GM21576 (cell line): ENCODE measurements around the gene PGBD5.

Source experiments
- ATAC-seq: cut with Tn5 transposase; IDR thresholded peaks from one replicate; pipeline ENCODE4 v1.9.1; 2021; ENCODE audit warnings: mild to moderate bottlenecking, moderate library complexity; ENCODE audit not compliant: unreplicated experiment

Gene PGBD5

DNA sequence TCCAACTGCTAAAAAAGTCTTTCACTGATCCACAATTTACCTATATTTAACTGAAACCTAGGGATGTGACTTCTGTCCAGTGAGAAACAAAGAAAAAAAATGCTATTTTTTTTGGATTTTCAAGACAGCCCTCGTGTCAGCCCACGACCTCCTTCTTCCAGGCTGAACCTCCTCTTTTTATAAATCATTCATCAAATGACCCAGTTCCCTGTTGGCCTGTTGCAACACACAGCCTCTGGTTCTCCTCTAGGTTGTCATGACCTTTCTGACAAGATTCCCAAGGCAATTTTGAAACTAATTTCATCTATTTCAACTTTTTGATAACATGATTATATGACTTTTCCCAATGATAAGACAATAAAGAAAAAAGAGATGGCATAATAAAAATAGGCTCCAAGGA, 74.6 kb downstream of the PGBD5 start:
- ATAC-seq: no peak

DNA sequence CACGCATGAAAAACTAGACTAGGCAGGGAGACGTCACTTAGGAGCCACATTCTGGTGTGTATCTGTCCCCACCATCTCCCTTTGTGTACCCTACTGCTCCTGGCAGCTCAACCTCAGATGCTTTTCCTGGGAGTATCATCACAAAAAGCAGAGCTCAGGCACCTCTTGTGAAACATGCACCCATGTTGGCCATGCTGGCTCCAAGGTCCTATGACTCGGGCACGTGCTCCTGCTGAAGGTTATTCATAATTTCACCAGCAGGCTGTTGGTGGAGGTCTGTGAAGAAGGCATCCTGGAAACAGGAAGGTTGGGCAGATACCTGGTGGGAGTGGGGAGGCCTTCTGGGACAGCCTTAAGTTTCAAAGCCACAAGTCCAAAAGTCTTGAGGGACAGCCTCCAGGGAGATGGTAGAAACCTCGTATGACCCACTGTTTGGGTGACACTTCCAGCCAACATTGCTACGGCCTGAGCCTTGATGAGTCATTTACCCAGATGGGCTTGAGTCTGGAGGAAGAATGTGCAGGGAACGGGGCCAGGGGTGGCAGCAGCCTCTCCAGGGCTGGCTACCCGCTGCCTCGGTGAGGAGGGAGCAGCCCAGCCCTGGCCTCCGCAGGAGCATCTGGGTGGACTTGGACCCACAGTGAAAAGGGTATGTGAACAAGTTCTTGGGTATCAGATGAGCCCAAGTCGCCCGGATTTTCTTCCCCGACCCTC, 75.8 kb downstream of the PGBD5 start:
- ATAC-seq: no peak

DNA sequence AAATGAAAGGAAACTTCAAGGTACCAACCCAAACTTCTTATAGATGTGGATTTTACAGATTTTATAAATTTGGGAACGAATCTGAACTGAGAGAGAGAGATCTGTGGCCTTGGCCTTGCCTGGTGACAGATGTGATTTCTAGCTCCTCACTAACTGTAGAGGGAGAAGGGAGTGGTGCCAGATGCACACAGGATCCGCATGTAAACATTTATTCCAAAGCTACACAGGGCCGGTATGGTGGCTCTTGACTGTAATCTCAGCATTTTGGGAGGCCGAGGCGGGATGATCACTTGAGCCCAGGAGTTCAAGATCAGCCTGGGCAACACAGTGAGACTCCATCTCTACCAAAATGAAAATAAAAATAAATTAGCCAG, 77.1 kb downstream of the PGBD5 start:
- no peak for ATAC-seq

DNA sequence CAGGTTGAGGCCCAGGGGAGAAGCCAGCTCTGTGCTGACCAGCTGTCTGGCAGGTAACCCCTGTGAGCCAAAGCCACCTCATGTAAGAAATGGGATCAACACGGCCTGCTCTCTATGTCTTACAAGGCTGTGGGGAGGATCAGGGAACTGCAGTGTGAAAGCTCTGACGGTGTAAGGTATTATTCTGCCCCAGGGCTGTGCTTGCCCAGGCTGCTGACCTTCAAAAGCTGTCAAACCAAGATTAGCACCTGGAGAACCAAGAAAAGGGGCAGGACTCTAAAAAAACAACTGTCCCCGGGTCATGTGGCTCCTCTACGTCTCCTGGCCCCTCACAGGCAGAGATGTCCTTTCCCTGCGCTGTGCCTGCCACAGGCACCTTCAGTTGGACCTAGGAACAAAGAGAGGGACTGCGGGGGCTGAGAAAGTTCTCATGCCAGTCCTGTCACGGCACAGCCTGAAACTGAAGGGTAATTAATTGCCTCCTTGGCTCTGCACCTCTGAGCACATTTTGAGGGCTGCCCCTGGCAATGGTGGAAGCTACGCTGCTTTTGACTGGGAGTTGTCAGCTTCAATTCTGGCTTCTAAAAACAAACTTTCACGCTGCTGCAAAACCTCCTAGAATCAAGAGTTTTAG, 77.6 kb downstream of the PGBD5 start:
- ATAC-seq: no peak

DNA sequence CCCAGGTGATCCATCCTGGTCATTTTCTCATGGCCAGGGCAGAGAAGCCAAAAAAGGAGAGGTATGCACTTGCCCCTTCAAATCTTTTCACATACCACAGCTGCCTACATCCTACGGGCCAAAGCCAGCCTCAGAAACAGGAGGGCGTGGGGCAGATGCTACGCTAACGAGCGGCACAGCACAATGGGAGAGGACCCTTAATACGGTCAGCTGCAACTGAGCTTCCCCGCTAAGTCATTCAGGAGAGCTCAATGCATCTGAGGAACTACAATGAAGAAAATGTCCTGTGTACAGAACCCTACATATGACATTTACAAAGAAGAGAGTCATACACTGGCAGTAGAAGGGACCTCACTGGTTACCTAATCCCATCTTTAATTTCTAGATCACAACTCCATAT, 78.2 kb downstream of the PGBD5 start:
- ATAC-seq: no peak

DNA sequence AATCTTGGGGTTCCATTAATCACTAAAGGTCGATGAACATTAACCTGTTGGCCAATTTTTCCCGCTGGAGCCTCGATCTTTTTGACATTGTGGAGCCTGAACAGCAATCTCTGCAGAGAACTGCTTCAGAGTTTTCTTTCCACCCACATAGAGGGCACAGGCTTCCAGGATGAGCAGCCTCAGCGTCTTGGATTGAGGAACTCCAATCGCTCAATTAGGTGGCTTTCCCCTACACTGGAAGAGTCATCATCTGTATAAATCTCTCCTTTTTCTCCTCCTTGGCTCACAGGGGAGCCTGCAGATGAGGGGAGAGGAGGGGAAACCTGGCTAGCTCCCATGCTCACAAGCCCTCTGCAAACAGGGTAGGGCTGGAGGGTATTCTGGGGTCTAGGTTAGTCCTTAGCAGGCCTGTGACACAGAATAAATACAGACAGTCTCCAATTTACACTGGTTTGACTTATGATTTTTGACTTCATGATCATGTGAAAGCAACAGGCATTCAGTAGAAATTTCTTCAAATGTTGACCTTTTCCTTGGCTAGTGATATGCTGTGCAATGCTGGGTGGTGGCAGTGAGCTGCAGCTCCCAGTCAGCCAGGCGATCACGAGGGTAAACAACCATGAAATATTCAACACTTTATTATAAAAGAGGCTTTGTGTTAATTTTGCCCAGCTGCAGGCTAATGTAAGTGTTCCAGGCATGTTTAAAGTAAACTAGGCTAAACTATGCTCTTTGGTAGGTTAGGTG, 80.8 kb downstream of the PGBD5 start:
- ATAC-seq: no peak

DNA sequence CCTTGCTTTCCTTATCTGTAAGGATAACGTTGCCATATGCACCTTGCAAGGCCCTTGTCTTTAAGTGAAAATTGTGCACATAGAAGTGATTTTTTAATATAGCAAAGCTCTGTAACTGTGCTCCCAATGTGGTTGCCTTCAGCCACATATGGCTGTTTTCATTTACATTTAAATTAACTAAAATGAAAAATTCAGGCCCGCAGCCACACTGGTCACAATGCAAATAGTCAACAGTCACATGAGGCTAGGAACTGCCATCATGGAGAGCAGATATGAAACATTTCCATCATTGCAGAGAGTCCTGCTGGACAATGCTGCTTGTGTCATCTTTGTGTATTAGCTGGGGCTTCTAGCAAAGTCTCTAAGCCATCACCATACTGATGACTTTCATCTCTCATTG, 83.4 kb downstream of the PGBD5 start:
- no peak for ATAC-seq

DNA sequence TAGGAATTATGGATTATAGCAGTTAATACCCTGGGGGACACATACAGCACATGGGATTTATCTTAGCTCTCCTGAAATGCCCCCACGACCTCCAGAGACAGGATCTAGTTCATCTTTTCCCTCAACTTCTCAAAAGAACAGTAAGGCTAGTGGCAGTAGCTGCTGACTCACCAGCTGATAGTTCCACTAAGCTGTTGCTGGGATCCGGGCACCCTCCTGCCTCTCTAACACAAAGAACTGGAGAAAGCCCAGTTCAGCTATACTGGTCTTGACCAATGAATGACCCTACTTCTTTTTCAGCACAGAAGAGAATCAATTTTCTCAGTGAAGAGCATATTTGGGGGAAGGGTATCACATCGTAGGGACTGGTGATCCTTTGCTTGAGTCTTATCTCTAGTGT, 84.1 kb downstream of the PGBD5 start:
- no peak for ATAC-seq

DNA sequence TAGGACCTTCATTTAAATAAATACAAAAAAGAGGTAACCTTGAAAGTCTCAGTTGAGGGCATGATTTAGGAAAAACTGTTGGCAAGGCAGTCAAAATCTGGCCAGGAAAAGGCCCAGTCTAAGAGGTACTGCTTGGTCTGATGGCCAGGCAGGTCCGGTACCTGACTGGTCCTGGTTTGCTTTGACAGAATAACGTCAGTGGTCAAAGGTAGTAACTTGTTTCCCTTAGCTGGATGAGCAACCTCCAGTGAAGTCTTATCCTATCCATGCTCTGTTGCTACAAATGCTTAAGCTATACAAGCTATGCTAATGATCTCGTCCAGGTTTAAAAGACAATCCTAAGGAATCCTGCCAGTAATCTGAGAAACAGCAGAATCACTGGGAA, 85.0 kb downstream of the PGBD5 start:
- no peak for ATAC-seq

DNA sequence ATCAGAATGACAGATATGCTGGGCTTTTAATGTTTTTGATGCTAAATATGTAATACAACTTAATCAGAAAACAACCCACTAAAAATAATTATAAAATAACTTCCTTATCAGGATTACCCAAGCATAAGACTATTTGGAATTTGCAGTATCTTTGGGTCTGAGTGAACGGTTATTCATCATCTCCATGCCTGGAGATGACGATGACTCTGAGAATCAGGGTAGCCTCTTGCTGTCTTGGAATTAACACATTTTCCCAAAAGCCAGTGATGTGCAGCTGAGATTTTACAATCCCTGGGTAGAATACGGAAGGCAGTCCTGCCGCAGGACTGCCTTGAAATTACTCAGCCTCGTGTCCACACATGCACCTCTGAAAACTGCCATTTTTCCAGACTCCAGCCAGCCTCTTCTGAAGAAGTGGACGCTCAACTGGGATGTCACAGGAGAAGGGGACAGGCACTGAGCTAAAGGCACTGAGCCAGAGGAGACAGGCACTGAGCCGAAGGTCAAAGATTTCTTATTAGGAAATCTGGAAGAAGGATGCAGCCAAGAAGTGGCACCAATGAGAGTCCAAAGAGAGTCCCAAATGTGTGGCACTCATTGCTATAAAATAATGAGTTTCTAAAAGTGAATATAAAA, 85.5 kb downstream of the PGBD5 start:
- ATAC-seq: no peak

DNA sequence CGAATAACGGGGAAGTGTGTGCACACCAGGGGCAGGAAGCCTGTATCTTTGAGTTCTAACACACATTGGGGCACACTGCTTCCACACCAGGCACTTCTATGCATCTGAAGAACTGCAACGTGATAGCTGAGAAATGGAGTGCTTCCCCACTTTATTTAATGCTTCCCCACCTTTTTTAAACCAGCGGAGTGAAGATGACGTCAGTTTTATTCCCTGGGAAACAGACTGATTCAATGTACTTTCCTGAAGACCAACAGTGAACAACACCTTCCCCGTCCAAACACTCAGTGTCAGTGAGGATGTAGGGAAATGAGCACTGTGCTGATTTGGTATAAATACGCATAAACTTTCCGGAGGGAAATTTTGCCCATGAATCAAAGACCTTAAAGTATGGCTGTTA, 87.1 kb downstream of the PGBD5 start:
- ATAC-seq: no peak

DNA sequence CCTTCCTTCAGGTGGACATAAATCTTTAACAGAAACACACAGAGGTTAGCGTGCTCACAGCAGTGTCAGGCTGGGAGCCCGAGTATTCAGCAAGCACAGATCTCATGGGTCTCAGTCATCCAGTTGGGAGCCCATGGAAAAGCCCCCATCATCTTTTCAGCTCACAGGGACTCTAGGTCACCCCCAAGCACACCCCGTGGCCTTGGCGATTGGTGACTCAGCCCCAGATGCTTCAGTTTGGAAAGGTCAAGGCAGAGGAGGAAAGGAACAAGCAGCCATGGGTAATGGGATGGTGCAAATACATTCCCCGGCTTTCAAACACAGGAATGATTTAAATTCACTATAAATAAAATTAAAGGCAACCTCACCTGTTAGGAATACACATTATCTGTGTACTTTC, 88.9 kb downstream of the PGBD5 start:
- no peak for ATAC-seq

DNA sequence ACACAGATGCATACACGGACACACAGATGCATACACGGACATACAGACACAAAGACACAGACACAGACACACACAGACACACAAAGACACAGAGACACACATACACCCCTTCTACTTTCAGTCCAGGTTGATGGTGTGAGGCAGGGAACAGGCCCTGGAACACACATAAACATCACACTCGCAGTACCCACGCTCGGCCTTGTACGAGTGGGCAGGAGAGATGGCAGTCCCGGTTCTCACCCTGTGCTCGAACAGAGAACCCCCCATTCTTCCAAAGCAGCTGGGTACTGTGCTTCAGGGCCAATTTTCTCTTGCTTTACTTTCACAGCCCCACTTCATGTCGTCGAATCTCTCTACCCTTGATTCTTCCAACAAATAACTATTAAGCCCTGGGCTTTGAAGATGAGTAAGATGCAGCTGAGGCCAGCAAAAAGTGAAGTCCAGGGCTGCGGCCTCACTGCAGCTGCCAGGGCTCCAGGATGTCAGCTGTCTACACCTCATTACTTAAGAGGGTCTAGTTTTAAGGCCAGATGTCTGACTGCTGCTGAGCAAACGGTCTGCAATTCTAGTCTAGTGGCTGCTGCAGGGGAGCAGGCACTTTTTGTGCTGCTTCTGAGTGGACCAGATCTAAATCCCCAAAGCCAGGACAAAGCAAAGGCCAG, 90.1 kb downstream of the PGBD5 start:
- no peak for ATAC-seq

DNA sequence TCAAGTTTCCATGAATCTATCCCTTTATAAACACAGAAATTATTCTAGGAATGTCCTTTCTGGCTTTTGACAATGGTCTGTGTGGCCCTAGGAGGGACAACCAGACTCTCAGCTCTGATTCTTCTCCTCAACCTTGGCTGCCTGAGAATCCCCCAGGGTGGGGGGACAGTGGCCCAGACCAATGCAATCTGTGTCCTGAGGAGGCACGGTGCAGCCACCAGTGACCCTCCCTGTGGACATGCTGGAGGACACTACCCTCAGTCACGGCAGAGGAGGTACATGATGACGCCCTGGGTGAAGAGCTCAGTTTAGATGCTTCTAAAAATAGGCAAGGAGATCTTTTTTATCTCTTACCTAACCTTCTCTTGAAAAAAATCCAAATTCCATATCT, 91.7 kb downstream of the PGBD5 start:
- ATAC-seq: no peak

DNA sequence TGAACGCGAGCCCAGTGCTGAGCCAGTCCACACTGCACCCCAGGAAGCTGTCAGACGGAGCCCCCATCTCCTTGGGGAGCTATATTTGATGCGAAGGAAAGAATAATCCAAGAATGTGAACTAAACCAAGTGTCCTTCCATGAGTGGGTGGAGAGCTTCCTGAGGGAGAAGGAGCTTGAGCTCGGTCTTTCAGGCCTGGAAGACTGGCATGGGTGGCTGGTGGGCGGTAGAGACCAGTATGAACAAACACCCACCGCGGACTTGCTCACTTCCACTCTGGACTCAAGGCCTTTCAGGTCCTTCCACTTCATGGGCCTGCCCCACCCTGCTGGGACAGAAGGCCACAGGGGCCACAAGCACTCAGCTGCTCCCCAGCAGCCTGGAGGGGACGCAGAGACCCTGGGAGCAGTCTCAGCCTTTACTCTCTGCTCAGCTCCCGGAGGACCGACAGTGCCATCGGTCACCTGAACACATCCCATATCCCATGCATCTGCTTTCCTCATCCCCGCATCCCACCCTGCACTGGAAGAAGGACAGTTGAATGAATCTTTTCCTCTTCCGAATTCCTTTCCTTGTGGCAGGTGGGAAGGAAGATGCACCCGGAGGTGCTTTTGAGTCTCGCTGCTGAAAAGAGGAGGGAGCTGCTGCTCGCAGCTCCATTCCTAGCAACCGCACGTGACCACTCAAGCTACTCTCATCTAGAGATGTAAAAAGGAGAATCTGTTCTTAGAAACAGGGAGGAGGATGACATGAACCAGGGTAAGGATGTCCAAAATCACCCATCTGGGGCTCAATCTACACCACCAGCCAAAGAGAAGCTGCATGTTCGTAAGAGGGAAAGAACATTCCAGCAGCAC, 92.3 kb downstream of the PGBD5 start:
- no peak for ATAC-seq

DNA sequence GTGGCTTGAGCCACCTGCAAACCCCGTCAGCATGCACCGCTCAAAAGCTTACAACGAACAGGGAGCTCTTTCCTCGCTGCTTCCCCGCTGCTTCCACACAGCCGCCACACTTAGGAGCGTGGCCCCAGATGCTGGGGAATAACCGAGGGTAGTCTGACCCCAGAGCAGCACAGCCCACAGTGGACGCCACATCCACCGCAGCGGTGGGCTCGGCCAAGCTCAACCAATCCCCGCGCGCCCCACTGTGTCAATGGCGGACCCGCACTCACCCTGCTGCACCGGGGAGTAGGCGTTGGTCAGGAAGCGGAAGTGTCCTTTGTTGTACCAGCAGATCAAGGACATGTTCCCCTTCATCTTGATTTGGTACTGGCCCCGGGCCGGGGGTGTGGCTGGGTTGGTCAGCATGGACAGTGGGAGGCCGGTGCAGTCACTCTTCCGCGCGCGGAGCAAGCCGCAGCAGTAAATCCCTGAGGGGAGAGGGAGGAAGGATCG, 93.5 kb downstream of the PGBD5 start:
- no peak for ATAC-seq

DNA sequence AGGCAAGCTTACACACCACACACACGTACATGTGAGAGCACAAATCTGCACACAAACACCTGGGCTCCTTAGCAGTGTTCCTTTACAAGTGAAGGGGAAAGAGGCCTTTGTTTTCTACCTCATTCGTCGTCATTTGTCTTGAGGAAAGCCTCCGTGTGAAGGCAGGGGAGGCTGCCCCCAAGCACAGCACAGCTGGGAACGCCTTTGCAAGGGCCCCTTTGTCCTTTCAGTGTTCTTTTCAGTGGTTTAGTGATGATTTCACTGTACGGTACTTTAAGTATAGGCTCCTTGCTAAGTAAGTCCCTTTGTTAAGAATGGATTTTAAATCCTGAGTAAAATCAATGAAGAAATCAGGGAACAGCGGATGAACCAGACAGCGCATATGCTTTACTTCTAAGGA, 94.1 kb downstream of the PGBD5 start:
- ATAC-seq: no peak

DNA sequence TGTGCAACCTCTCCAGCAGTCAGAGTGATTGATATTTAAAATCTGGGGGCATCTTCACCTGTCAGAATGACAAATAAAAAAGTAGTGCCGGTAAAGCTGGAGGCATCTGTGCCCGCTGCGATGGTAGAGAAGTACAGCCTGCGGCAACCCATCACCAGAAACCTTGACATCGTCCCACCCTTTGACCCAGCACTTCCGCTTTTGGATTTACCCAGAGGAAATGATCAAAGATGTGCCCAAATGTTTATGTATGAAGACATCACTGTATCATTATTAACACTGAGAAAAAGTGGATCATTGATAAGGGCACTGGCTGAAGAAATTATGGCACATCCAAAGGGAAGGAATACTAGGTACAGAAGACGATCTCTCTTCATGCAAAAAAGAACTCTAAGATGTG, 96.0 kb downstream of the PGBD5 start:
- no peak for ATAC-seq

DNA sequence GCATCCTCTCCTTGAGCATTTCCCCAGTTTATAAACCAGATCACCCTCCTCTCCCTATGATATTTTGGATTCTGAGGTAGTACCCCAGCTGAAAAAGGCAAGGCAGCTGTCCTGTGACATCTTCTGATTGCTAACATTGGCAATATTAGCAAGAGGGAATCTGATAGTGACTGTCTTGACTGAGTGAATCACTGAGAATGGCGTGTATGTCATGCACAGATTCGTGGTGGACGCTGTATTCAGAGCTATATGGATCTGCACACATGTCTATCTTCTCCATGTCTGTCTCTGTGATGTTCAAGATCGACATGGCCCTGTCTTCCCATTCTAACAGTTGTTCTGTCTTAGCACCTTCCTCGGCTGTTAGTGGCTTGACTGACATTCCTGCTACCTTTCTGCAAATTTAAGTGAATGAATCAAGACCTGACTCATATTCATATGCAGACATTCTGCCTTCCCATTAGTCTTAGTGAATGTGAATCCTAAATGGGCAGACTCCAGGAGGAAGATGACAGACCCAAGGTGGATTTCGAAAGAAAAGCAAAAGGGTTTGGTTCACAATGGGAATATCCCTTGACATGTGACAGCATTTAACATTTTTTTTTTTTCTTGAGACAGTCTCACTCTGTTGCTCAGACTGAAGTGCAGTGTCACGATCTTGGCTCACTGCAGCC, 97.7 kb downstream of the PGBD5 start:
- ATAC-seq: no peak

DNA sequence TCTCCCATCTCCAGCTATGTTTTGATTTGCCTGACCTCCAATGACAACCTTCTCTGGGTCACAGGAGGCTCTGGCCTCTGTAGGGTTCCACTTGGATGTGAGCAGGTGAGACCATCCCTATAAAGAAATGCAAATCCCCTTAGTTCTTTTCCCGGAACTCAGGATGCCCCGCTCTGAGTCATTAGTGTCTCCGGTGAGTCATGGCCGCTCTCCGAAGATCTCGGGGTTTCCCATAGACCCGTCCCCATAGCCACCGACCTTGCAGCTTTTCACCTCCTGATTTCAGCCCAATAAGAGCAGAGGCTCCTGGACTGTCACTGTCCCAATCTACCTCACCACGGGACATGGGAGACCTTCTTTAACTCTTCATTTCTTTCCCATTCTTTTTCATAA, 98.2 kb downstream of the PGBD5 start:
- ATAC-seq: no peak
